Body of pancreas (tissue), 4 donors: Measurements from ENCODE around the gene CCDC169. TPM values are rescaled to one million over a fixed set of nuclear protein-coding genes. Genes with fewer than 3 reads are reported as not detected.

Source experiments
- ATAC-seq: fragments of 150-250 bp; one replicate; pipeline ENCODE4 v1.9.1; 2016
- DNase-seq, 4 donors: peaks; one replicate each; pipeline ENCODE4 v3.0.0-alpha.2; 2019
- H3K27ac ChIP-seq, 4 donors: fragments of 200-600 bp; sonication (generic); 1 replicate in 3 of 4; 2 replicates in 1 of 4; pipeline versions ENCODE4 v1.5.1 to v1.6.1; 2016 to 2019; ENCODE audit warnings: mild to moderate bottlenecking in 1 of 4, mixed read lengths in 1 of 4, moderate library complexity in 1 of 4
- H3K27me3 ChIP-seq, 2 donors: fragments of 200-600 bp; sonication (generic); one replicate each; pipeline ENCODE4 v1.6.0; 2016; ENCODE audit warnings: mild to moderate bottlenecking in 1 of 2
- H3K36me3 ChIP-seq, 2 donors: fragments of 200-600 bp; sonication (generic); replicated peaks in 1 of 2; 2 replicates each; pipeline ENCODE4 v1.5.1; 2016; ENCODE audit warnings: low read depth in 2 of 2; ENCODE audit not compliant: insufficient read depth in 1 of 2
- H3K4me1 ChIP-seq: fragments of 200-600 bp; sonication (generic); one replicate; pipeline ENCODE4 v1.6.0; 2016
- H3K4me3 ChIP-seq, 2 donors: fragments of 200-600 bp; sonication (generic); 1 replicate in 1 of 2; 2 replicates in 1 of 2; pipeline ENCODE4 v1.5.1; 2016 to 2019
- H3K9me3 ChIP-seq, 3 donors: fragments of 200-600 bp; sonication (generic); 1 replicate in 2 of 3; 2 replicates in 1 of 3; pipeline ENCODE4 v1.5.1; 2016
- CTCF ChIP-seq, 7 experiments: fragments of 450-650 bp in 4 of 7; fragments of 200-600 bp in 3 of 7; sonication (generic) in 3 of 7; IDR thresholded peaks; one replicate each; pipeline ENCODE4 v1.5.1; 2016 to 2019; ENCODE audit warnings: antibody characterized with exemption in 7 of 7
- POLR2A ChIP-seq, 3 donors: fragments of 450-650 bp; IDR thresholded peaks; one replicate each; pipeline ENCODE4 v1.6.1; 2016; ENCODE audit warnings: antibody characterized with exemption in 3 of 3, mild to moderate bottlenecking in 2 of 3
- WGBS, 2 donors: methylation state at CpG; one replicate each; pipeline ENCODE4 v1.1.5; 2017; 5-methylcytosine and 5-hydroxymethylcytosine counted together
- intact Hi-C: fragments of 100-400 bp; cut with DNase I; formaldehyde crosslinking; loops from one replicate; pipeline ENCODE4 v1.15.1; 2023
- total RNA-seq, 2 donors: library from RNA; depleted of rRNA; stranded (reverse); fragments of >200 nt; gene quantifications; one replicate each; pipeline ENCODE4 v1.1.0, GENCODE V29; 2016

Gene CCDC169
- total RNA-seq, 2 donors from 2014 or later = 1.3 to 1.6 TPM

- Histone ChIP-seq H3K27ac (no peak overlapping the region), H3K4me3 (no peak overlapping the region), H3K4me1 (no peaks in the 10 kb centered on the region), H3K27me3 (no peaks in the 10 kb centered on the region), H3K9me3 (no peaks in the 10 kb centered on the region), H3K36me3 (no peaks in the 10 kb centered on the region)
- DNase-seq (no peak), ATAC-seq (no peak)
- TF ChIP-seq CTCF (IDR thresholded peaks at IDR 0.05) (no peak), POLR2A (IDR thresholded peaks at IDR 0.05) (no peak)
- intact Hi-C loops = no loop called here
- WGBS, 2 donors = 69 to 70% methylated on average over 1 of the region's 1 CpG
Observed at GRCh38 chr13:36244990-36245389, 52.6 kb downstream of the CCDC169 start.

- intact Hi-C loops = no loop called here
- H3K4me1 ChIP-seq = no peaks in the 10 kb centered on the region
- no peak for TF ChIP-seq POLR2A (IDR thresholded peaks at IDR 0.05)
- no peak for TF ChIP-seq CTCF (IDR thresholded peaks at IDR 0.05)
- ATAC-seq (no peak), DNase-seq (no peak)
- H3K27me3 ChIP-seq = no peaks in the 10 kb centered on the region
- no peak overlapping the region for H3K4me3 ChIP-seq
- no peaks in the 10 kb centered on the region for H3K36me3 ChIP-seq
- H3K27ac ChIP-seq = no peak overlapping the region
- H3K9me3 ChIP-seq = no peaks in the 10 kb centered on the region
- 64 to 80% methylated on average over 2 of the region's 2 CpGs for WGBS, 2 donors
Observed at GRCh38 chr13:36244073-36244472, 53.5 kb downstream of the CCDC169 start.

GRCh38 chr13:36242761-36243160 lies 54.9 kb downstream of the CCDC169 start:
- Histone ChIP-seq H3K36me3 (no peaks in the 10 kb centered on the region), H3K4me3 (no peak overlapping the region), H3K9me3 (no peaks in the 10 kb centered on the region), H3K4me1 (no peaks in the 10 kb centered on the region), H3K27me3 (no peaks in the 10 kb centered on the region), H3K27ac (no peak overlapping the region)
- no peak for TF ChIP-seq CTCF (IDR thresholded peaks at IDR 0.05)
- TF ChIP-seq POLR2A (IDR thresholded peaks at IDR 0.05) = no peak
- intact Hi-C loops = no loop called here
- WGBS, 2 donors = 83% methylated on average over 2 of the region's 2 CpGs
- no peak for ATAC-seq
- no peak for DNase-seq

GRCh38 chr13:36231236-36231635 lies 66.4 kb downstream of the CCDC169 start:
- H3K36me3 ChIP-seq = no peaks in the 10 kb centered on the region
- no peaks in the 10 kb centered on the region for H3K27me3 ChIP-seq
- WGBS, 2 donors = 64 to 67% methylated on average over 3 of the region's 3 CpGs
- no peak for TF ChIP-seq CTCF (IDR thresholded peaks at IDR 0.05)
- TF ChIP-seq POLR2A (IDR thresholded peaks at IDR 0.05) = no peak
- no peaks in the 10 kb centered on the region for H3K4me1 ChIP-seq
- DNase-seq = no peak
- no peak overlapping the region for H3K4me3 ChIP-seq
- intact Hi-C loops = no loop called here
- ATAC-seq = no peak
- no peaks in the 10 kb centered on the region for H3K9me3 ChIP-seq
- no peak overlapping the region for H3K27ac ChIP-seq

GRCh38 chr13:36224730-36225129 lies 72.9 kb downstream of the CCDC169 start:
- H3K36me3 ChIP-seq = no peaks in the 10 kb centered on the region
- WGBS, 2 donors = 32 to 63% methylated on average over 1 of the region's 1 CpG
- ATAC-seq = no peak

More at GRCh38 chr13:36224730-36225129, 72.9 kb downstream of the CCDC169 start:
- DNase-seq = no peak
- H3K4me3 ChIP-seq = no peak overlapping the region
- H3K27me3 ChIP-seq = no peaks in the 10 kb centered on the region
- TF ChIP-seq POLR2A (IDR thresholded peaks at IDR 0.05) (no peak), CTCF (IDR thresholded peaks at IDR 0.05) (no peak)
- intact Hi-C loops = no loop called here
- no peaks in the 10 kb centered on the region for H3K9me3 ChIP-seq
- H3K27ac ChIP-seq = no peak overlapping the region
- H3K4me1 ChIP-seq = no peaks in the 10 kb centered on the region
